Breast epithelium (tissue), 4 donors: ENCODE results near the gene DNAH9. TPM values are rescaled to one million over a fixed set of nuclear protein-coding genes. Genes with fewer than 3 reads are reported as not detected.

Source experiments
- DNase-seq, 2 donors: peaks; one replicate each; pipeline ENCODE4 v3.0.0-alpha.2; 2019; ENCODE audit warnings: low spot score in 2 of 2
- H3K27ac ChIP-seq, 2 donors: fragments of 200-600 bp; sonication (generic) in 1 of 2; one replicate each; pipeline ENCODE4 v1.5.1; 2016 to 2019; ENCODE audit warnings: mild to moderate bottlenecking in 1 of 2
- H3K27me3 ChIP-seq, 2 donors: fragments of 200-600 bp; sonication (generic) in 1 of 2; one replicate each; pipeline versions ENCODE4 v1.5.1 to v1.6.0; 2017 to 2019; ENCODE audit warnings: control low read depth in 1 of 2, mild to moderate bottlenecking in 1 of 2
- H3K36me3 ChIP-seq: fragments of 200-600 bp; one replicate; pipeline ENCODE4 v1.5.1; 2019
- H3K4me1 ChIP-seq, 2 donors: fragments of 200-600 bp; sonication (generic); one replicate each; pipeline ENCODE4 v1.5.1; 2016 to 2019; ENCODE audit warnings: control low read depth in 1 of 2
- H3K4me3 ChIP-seq, 3 donors: fragments of 200-600 bp; sonication (generic); 1 replicate in 2 of 3; 2 replicates in 1 of 3; pipeline ENCODE4 v1.5.1; 2016 to 2019; ENCODE audit warnings: mild to moderate bottlenecking in 3 of 3, moderate library complexity in 2 of 3
- H3K9me3 ChIP-seq, 2 donors: fragments of 200-600 bp; sonication (generic) in 1 of 2; one replicate each; pipeline ENCODE4 v1.5.1; 2016 to 2019; ENCODE audit warnings: control low read depth in 1 of 2
- POLR2A ChIP-seq: fragments of 450-650 bp; IDR thresholded peaks from one replicate; pipeline ENCODE4 v1.6.1; 2016; ENCODE audit warnings: antibody characterized with exemption, mild to moderate bottlenecking, moderate library complexity
- POLR2AphosphoS5 ChIP-seq, 3 donors: sonication (generic); formaldehyde crosslinking; IDR thresholded peaks; one replicate each; pipeline ENCODE4 v1.6.1; 2017; ENCODE audit warnings: antibody characterized with exemption in 3 of 3
- intact Hi-C: fragments of 100-400 bp; cut with DNase I; formaldehyde crosslinking; loops from one replicate; pipeline ENCODE4 v1.15.1; 2023; ENCODE audit warnings: low total_unique reads
- total RNA-seq, 3 donors: library from RNA; depleted of rRNA; stranded (reverse); fragments of >200 nt; gene quantifications; one replicate each; pipeline ENCODE4 v1.1.0, GENCODE V29; 2016
- TF ChIP-seq, protein P1 (sequence below), 3 donors: fragments of 450-650 bp; IDR thresholded peaks; one replicate each; pipeline ENCODE4 v1.5.1; 2016 to 2017; ENCODE audit warnings: antibody characterized with exemption in 3 of 3, mild to moderate bottlenecking in 3 of 3, moderate library complexity in 3 of 3

The DNAH9 gene
- total RNA-seq, 3 donors from 2014 or later = 0.66 to 3.5 (median 1.2) TPM

DNA sequence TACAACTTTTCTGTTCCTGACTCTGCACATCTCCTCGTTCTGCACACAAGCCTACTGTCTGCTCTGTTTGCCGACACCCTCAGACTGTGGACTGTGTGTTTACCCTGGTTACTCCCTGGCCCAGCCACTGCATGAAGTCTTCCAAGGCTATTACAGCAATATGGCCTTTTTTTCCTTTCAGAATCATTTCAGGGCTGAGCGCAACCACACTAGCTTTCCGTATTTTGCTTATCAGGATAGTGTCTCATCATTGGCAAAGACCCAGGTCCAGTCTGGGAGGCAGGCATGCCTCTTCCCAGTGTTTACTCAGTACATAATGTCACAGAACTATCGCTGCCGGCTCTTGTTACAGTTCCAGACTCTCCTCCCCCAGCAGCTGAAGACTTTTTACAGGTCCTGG, 10.1 kb downstream of the DNAH9 start:
- Histone ChIP-seq H3K27ac (peak overlapping the region; percentile 3 to 56), H3K36me3 (no peaks in the 10 kb centered on the region), H3K27me3 (no peaks in the 10 kb centered on the region), H3K4me1 (no peaks in the 10 kb centered on the region), H3K9me3 (no peaks in the 10 kb centered on the region), H3K4me3 (peak overlapping the region in 1 of 3 donors; percentile 27)
- no peak for TF ChIP-seq POLR2AphosphoS5 (IDR thresholded peaks at IDR 0.05)
- TF ChIP-seq POLR2A = no peak
- TF ChIP-seq, protein P1, sequence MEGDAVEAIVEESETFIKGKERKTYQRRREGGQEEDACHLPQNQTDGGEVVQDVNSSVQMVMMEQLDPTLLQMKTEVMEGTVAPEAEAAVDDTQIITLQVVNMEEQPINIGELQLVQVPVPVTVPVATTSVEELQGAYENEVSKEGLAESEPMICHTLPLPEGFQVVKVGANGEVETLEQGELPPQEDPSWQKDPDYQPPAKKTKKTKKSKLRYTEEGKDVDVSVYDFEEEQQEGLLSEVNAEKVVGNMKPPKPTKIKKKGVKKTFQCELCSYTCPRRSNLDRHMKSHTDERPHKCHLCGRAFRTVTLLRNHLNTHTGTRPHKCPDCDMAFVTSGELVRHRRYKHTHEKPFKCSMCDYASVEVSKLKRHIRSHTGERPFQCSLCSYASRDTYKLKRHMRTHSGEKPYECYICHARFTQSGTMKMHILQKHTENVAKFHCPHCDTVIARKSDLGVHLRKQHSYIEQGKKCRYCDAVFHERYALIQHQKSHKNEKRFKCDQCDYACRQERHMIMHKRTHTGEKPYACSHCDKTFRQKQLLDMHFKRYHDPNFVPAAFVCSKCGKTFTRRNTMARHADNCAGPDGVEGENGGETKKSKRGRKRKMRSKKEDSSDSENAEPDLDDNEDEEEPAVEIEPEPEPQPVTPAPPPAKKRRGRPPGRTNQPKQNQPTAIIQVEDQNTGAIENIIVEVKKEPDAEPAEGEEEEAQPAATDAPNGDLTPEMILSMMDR (IDR thresholded peaks at IDR 0.05) = no peak
- intact Hi-C loops = no loop called here
- peak in 1 of 2 donors; percentile 29 for DNase-seq

DNA sequence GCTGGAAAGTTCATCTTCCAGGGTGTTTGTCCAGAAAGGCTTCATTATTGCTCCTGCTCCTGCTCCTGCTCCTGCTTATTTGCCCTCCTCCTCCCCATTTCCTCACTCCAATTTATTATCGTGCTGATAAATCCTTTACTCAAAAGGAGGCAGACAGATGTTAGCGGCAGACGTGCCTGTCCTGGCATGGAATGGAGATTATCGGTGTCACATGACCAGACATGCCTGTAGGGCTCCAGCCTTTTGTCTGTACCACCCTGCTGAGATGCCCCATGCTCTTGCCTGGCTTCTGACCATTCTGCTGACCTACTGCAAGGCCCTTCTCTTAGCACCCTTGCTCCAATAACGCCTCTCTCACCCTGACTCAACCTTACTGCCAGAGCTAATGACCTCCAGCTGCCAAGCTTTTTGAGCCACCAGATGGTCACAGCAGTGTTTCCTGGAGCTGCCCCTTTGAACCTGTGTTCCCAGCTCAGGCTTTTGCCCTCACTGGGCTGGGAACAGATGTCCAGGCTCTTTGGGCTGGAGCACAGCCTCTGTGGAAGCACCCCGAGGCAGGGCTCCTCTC, 12.8 kb downstream of the DNAH9 start:
- no peak for TF ChIP-seq POLR2AphosphoS5 (IDR thresholded peaks at IDR 0.05)
- TF ChIP-seq, protein P1 (IDR thresholded peaks at IDR 0.05) = no peak
- no peak for TF ChIP-seq POLR2A

DNA sequence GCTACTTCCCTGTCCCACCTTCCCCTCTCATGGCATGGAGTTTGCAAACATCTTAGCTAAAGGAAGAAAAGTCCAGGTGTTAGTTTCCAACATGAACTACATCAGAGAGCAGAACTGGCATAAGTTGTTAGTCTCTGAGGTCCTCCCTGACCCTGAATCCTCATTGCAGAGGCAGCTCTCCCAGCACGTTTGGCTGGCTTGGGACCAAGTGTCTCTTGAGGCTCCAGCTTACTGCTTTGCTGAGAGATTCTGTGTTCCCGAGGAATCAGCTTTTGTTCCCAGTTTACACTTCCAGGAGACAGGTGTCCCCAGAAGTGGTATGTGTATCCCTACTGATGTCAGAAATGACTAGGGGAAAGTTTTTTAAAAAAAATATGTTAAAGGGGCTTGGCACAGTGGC, 14.7 kb downstream of the DNAH9 start:
- intact Hi-C loops = no loop called here
- Histone ChIP-seq H3K36me3 (no peaks in the 10 kb centered on the region), H3K27ac (no peak overlapping the region), H3K27me3 (no peaks in the 10 kb centered on the region), H3K4me1 (no peaks in the 10 kb centered on the region), H3K9me3 (no peaks in the 10 kb centered on the region), H3K4me3 (no peak overlapping the region)
- DNase-seq = no peak
- TF ChIP-seq, protein P1 (IDR thresholded peaks at IDR 0.05) = no peak
- TF ChIP-seq POLR2AphosphoS5 (IDR thresholded peaks at IDR 0.05) (no peak), POLR2A (no peak)

More for the DNA sequence above, 12.8 kb downstream of the DNAH9 start:
- Histone ChIP-seq H3K36me3 (no peaks in the 10 kb centered on the region), H3K9me3 (no peaks in the 10 kb centered on the region), H3K27me3 (no peaks in the 10 kb centered on the region), H3K4me3 (no peak overlapping the region), H3K4me1 (no peaks in the 10 kb centered on the region), H3K27ac (no peak overlapping the region)
- no peak for DNase-seq
- intact Hi-C loops = no loop called here

DNA sequence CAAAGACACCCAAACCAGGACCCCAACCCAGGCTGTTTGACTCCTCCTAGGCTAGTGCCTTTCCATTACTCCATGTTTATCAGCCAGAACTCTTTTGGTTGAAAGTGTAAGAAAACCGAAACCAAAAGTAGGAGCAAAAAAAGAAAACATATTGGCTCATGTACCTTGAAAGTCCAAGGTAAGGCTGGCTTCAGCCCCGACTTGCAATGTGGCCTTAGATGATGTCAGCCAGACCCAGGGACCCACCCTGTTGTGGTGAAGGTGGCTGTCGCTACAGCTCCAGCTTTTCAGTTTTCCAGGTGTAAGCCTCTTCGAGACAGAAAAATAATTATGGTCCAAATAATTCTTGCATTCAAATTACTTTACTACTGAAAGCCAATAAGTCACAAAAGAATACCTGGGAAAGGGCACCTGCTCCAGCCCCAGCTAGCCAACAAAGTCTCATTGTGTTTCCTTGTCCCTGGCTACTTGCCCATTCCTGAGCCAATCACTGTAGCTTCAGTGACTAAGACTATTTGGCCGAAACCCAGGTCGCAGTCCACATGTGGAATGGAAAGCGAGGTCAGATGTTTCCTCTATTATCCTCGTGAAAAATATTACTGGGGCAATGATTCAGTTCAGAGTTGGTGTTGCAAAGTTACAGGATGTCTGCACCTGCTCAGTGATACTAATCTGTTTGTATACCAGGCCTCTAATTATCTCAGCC, 20.7 kb downstream of the DNAH9 start:
- peak overlapping the region in 2 of 3 donors; percentile 27 to 36 for H3K4me3 ChIP-seq
- intact Hi-C loops = no loop called here
- peak; percentile 71 to 86 for DNase-seq

DNA sequence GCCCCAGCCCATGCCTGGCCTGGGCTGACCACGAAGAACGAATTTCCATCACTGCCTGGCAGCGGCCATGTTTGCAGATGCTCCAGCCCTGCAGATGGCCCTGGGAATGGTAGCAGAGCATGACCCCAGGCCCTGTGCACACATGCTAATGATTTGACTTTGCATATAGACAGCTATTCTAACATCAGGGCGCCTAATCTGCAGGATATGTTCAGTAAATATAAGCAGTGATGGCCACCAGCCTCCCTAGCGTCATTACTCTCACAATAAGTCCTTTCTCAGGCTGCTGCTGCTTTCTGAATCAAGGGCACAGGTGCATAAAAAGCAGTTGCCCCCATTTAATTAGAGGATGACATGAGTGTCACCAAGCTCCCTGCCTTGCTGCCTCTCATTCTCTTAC, 24.2 kb downstream of the DNAH9 start:
- Histone ChIP-seq H3K27ac (no peak overlapping the region), H3K27me3 (no peaks in the 10 kb centered on the region), H3K4me3 (no peak overlapping the region), H3K4me1 (no peaks in the 10 kb centered on the region), H3K36me3 (no peaks in the 10 kb centered on the region), H3K9me3 (no peaks in the 10 kb centered on the region)
- intact Hi-C loops = no loop called here
- TF ChIP-seq POLR2A = no peak
- no peak for DNase-seq

More for the DNA sequence above, 20.7 kb downstream of the DNAH9 start:
- Histone ChIP-seq H3K27me3 (no peaks in the 10 kb centered on the region), H3K27ac (peak overlapping the region in 1 of 2 donors; percentile 75), H3K4me1 (no peaks in the 10 kb centered on the region), H3K9me3 (no peaks in the 10 kb centered on the region), H3K36me3 (no peaks in the 10 kb centered on the region)
- TF ChIP-seq POLR2A (no peak), POLR2AphosphoS5 (IDR thresholded peaks at IDR 0.05) (peak in 1 of 3 donors; percentile 43)

DNA sequence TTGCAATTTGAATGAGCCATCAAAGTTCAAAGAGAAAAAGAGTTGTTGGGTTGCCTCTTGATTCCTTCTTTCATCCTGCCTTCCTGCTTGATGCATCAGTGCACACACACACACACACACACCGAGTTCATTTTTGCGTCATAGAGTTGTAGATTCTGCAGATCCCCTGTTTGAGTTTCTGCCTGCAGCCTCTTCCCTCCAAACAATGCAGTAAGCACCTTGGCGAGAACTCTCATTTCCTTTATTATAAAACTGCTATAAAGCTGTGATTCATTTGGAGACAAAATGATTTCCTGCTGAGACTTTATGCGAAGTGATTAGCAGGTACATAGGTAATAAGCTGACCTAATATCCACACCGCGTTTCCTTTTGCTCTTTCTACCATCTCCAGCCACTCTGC, 26.7 kb downstream of the DNAH9 start:
- no peak overlapping the region for H3K27ac ChIP-seq
- no peak for DNase-seq
- no peaks in the 10 kb centered on the region for H3K4me1 ChIP-seq
- H3K9me3 ChIP-seq = no peaks in the 10 kb centered on the region
- H3K36me3 ChIP-seq = no peaks in the 10 kb centered on the region
- H3K27me3 ChIP-seq = no peaks in the 10 kb centered on the region
- TF ChIP-seq POLR2AphosphoS5 (IDR thresholded peaks at IDR 0.05) (no peak), POLR2A (no peak)
- TF ChIP-seq, protein P1 (IDR thresholded peaks at IDR 0.05) = no peak
- no peak overlapping the region for H3K4me3 ChIP-seq
- intact Hi-C loops = loop anchor here (5.0 kb wide), 1 partner anchor 88 kb away; no protein-coding TSS in a partner anchor
